Endothelial cell (in vitro differentiated cells): ENCODE measurements around the gene DAND5. TPM values are rescaled to one million over a fixed set of nuclear protein-coding genes. Genes with fewer than 3 reads are reported as not detected.

Source experiments
- DNase-seq: peaks from one replicate; pipeline ENCODE4 v3.0.0; 2021; ENCODE audit warnings: low spot score
- H3K27ac Mint-ChIP-seq: one replicate; pipeline ENCODE4 v1.8.0; 2021; ENCODE audit warnings: mixed read lengths, inconsistent platforms; ENCODE audit not compliant: unreplicated experiment
- H3K27me3 Mint-ChIP-seq: one replicate; pipeline ENCODE4 v1.8.0; 2021; ENCODE audit warnings: mild to moderate bottlenecking, moderate library complexity, mixed read lengths, inconsistent platforms; ENCODE audit not compliant: unreplicated experiment
- H3K36me3 Mint-ChIP-seq: one replicate; pipeline ENCODE4 v1.8.0; 2021; ENCODE audit warnings: mild to moderate bottlenecking, low read depth, mixed read lengths, inconsistent platforms; ENCODE audit not compliant: unreplicated experiment
- H3K4me1 Mint-ChIP-seq: one replicate; pipeline ENCODE4 v1.8.0; 2021; ENCODE audit warnings: mild to moderate bottlenecking, mixed read lengths, inconsistent platforms; ENCODE audit not compliant: unreplicated experiment
- H3K4me3 Mint-ChIP-seq: one replicate; pipeline ENCODE4 v1.8.0; 2021; ENCODE audit warnings: mild to moderate bottlenecking, mixed read lengths, inconsistent platforms; ENCODE audit not compliant: unreplicated experiment
- H3K9me3 Mint-ChIP-seq: one replicate; pipeline ENCODE4 v1.8.0; 2021; ENCODE audit warnings: mixed read lengths, inconsistent platforms; ENCODE audit not compliant: unreplicated experiment
- total RNA-seq: library from RNA; stranded (reverse); fragmentation: NEBNext Ultra II Directional; extraction: Animal tissue kit (Norgen Biotek cat#: 25700); gene quantifications from one replicate; pipeline ENCODE4 v1.2.1, GENCODE V29; 2021; ENCODE audit not compliant: unreplicated experiment
- TF ChIP-seq, protein P1 (sequence below): fragments of 200-600 bp; sonication (generic); IDR thresholded peaks from one replicate; pipeline ENCODE4 v1.5.0; 2021; ENCODE audit warnings: antibody characterized with exemption; ENCODE audit not compliant: unreplicated experiment

The DAND5 gene
- total RNA-seq, 1 donor from 2014 or later, result 0.69 TPM

DNA sequence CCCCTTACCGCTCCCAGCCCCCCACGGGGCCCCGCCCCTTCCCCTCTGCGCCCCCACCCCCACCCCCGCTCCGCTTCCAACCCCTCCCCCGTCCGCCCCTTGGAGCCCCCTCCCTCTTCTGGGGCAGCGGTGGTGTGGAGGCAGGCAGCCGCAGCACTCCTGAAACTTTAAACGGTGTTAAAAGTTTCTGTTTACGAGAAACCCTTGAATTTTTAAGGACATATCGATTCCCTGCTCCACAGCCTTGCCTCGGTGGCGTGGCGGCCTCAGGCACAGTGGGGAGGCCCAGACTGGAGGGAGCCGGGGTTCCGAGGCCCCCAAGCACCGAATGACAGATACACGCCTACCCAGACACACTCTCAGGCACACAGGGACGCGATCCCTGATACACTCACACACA is 21.1 kb downstream of the DAND5 start:
- peaks cover 10% of the 10 kb centered on the region for H3K4me1 Mint-ChIP-seq
- no peaks in the 10 kb centered on the region for H3K9me3 Mint-ChIP-seq
- no peak overlapping the region for H3K27ac Mint-ChIP-seq
- H3K27me3 Mint-ChIP-seq, result peaks cover 22% of the 10 kb centered on the region
- no peak for DNase-seq
- no peak overlapping the region for H3K4me3 Mint-ChIP-seq
- no peaks in the 10 kb centered on the region for H3K36me3 Mint-ChIP-seq
- TF ChIP-seq, protein P1, sequence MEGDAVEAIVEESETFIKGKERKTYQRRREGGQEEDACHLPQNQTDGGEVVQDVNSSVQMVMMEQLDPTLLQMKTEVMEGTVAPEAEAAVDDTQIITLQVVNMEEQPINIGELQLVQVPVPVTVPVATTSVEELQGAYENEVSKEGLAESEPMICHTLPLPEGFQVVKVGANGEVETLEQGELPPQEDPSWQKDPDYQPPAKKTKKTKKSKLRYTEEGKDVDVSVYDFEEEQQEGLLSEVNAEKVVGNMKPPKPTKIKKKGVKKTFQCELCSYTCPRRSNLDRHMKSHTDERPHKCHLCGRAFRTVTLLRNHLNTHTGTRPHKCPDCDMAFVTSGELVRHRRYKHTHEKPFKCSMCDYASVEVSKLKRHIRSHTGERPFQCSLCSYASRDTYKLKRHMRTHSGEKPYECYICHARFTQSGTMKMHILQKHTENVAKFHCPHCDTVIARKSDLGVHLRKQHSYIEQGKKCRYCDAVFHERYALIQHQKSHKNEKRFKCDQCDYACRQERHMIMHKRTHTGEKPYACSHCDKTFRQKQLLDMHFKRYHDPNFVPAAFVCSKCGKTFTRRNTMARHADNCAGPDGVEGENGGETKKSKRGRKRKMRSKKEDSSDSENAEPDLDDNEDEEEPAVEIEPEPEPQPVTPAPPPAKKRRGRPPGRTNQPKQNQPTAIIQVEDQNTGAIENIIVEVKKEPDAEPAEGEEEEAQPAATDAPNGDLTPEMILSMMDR, result no peak

DNA sequence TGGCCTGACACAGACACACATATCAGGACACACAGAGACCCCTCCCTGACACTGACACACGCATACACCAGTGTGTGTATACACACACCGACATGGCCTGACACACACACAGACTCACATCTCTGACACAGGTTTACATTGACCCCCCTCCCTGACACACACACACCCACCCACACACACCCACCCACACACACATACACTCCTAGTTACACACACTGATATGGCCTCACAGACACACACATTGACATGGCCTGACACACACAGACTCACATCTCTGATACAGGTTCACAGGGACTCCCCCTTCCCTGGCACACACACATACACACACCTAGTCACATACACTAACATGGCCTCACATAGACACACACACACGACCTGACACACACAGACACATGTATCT is 21.5 kb downstream of the DAND5 start:
- no peaks in the 10 kb centered on the region for H3K9me3 Mint-ChIP-seq
- H3K27ac Mint-ChIP-seq, result no peak overlapping the region
- TF ChIP-seq, protein P1, result no peak
- H3K4me1 Mint-ChIP-seq, result peaks cover 10% of the 10 kb centered on the region
- no peak for DNase-seq
- peak overlapping the region; percentile 72 for H3K4me3 Mint-ChIP-seq
- peaks cover 21% of the 10 kb centered on the region for H3K27me3 Mint-ChIP-seq
- no peaks in the 10 kb centered on the region for H3K36me3 Mint-ChIP-seq

DNA sequence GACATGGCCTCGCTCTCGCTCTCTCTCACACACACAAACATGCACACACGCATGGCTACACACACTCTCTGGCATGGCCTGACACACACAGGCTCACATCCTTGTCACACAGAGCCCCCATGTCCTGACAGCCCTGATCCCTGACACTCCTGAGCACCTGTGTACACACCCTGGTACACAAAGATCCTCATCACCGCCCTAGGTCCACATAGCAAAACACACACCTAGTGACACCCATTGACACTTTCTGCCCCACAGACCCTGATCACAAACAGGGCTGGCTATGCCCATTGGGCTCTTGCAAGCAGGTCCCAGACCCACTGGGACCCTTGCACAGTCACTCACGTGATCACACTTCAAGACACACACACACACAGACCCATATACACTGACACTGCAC is 21.9 kb downstream of the DAND5 start:
- TF ChIP-seq, protein P1, result no peak
- Mint-ChIP-seq H3K4me3 (peak overlapping the region; percentile 72), H3K4me1 (peaks cover 10% of the 10 kb centered on the region), H3K9me3 (no peaks in the 10 kb centered on the region), H3K27me3 (peaks cover 21% of the 10 kb centered on the region), H3K27ac (no peak overlapping the region), H3K36me3 (no peaks in the 10 kb centered on the region)
- no peak for DNase-seq

DNA sequence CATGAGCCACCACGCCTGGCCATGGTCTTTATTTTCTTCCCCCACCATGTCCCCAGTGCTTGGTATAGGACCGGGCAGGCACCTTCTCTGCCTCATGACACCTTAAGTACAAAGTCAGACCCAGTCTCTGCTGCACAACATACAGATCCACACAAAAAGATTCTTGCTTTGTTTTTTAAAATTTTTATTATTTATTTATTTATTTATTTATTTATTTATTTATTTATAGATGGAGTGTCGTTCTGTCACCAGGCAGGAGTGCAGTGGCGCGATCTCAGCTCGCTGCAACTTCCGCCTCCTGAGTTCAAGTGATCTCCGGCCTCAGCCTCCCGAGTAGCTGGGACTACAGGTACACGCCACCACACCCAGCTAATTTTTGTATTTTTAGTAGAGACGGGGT is 23.4 kb downstream of the DAND5 start:
- Mint-ChIP-seq H3K9me3 (no peaks in the 10 kb centered on the region), H3K27me3 (peaks cover 25% of the 10 kb centered on the region), H3K4me3 (no peak overlapping the region), H3K27ac (no peak overlapping the region), H3K36me3 (no peaks in the 10 kb centered on the region), H3K4me1 (peaks cover 6% of the 10 kb centered on the region)
- TF ChIP-seq, protein P1, result no peak
- no peak for DNase-seq

DNA sequence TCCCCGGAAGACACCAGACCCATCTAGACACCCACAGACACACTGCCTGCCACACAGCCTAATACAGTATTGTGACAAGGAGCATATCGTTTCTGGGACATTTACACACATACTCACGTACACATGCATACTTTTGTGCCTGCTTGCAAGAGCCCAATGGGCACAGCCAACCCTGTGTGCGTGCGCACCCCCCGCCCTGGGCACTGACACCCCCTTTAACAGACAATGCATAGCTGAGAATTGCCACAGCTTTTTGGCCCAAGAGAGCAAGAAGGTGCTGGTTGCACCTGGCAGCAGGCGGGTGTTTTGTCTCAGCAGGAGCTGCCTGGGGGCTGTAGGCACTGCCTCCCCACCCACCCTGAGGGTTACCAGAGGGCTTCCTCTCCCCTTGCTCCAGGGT is 24.2 kb downstream of the DAND5 start:
- no peak for DNase-seq
- H3K36me3 Mint-ChIP-seq, result peaks cover under 1% of the 10 kb centered on the region
- H3K27me3 Mint-ChIP-seq, result peaks cover 29% of the 10 kb centered on the region
- H3K9me3 Mint-ChIP-seq, result no peaks in the 10 kb centered on the region
- H3K4me1 Mint-ChIP-seq, result peaks cover 6% of the 10 kb centered on the region
- TF ChIP-seq, protein P1, result no peak
- no peak overlapping the region for H3K4me3 Mint-ChIP-seq
- H3K27ac Mint-ChIP-seq, result no peak overlapping the region
